B cell (primary cell): Measurements from ENCODE around the gene FMN2. TPM values are rescaled to one million over a fixed set of nuclear protein-coding genes. Genes with fewer than 3 reads are reported as not detected.

Experiments used
- ATAC-seq: fragments of 200-7000 bp; cut with Tn5 transposase; one replicate; pipeline ENCODE4 v1.10.0; 2021; ENCODE audit warnings: low read depth, mild to moderate bottlenecking, moderate number of reproducible peaks, moderate library complexity
- CTCF ChIA-PET: fragments of 350-600 bp; sonication (Branson Sonifier 250); formaldehyde crosslinking; loops from one replicate; lab custom pipeline; 2021; ENCODE audit warnings: antibody characterized with exemption, inconsistent platforms; lab: Charles Lee
- POLR2A ChIA-PET: fragments of 350-600 bp; sonication (Branson Sonifier 250); formaldehyde crosslinking; loops from one replicate; lab custom pipeline; 2021; ENCODE audit warnings: antibody characterized with exemption; lab: Charles Lee
- DNase-seq: peaks from one replicate; pipeline ENCODE4 v3.0.0; 2013
- H2AFZ ChIP-seq: 2 replicates; pipeline ENCODE4 v1.6.1; 2012; ENCODE audit warnings: mild to moderate bottlenecking, low read depth, low read length; ENCODE audit not compliant: insufficient read depth, poor library complexity, severe bottlenecking
- H3K27ac ChIP-seq, 2 donors: 1 replicate in 1 of 2; 2 replicates in 1 of 2; pipeline ENCODE4 v1.5.1; 2012 to 2013; ENCODE audit warnings: low read length in 2 of 2, mild to moderate bottlenecking in 2 of 2, moderate library complexity in 1 of 2
- H3K27me3 ChIP-seq, 4 experiments: fragments of 200-600 bp in 1 of 4; sonication (generic) in 1 of 4; replicated peaks in 1 of 4; 1 replicate in 2 of 4; 2 replicates in 2 of 4; pipeline versions ENCODE4 v1.6.1 to v1.7.0; 2013 to 2016; ENCODE audit warnings: low read length in 3 of 4, mild to moderate bottlenecking in 2 of 4, mixed read lengths in 1 of 4, moderate library complexity in 1 of 4; ENCODE audit not compliant: insufficient read depth in 4 of 4, control insufficient read depth in 3 of 4; ENCODE audit errors: control extremely low read depth in 1 of 4
- H3K36me3 ChIP-seq, 2 experiments: replicated peaks in 1 of 2; 1 replicate in 1 of 2; 2 replicates in 1 of 2; pipeline versions ENCODE4 v1.6.1 to v1.7.1; 2013; ENCODE audit warnings: low read length in 1 of 2; ENCODE audit not compliant: insufficient read depth in 2 of 2, control insufficient read depth in 1 of 2; ENCODE audit errors: control extremely low read depth in 1 of 2, extremely low read depth in 1 of 2
- H3K4me1 ChIP-seq, 2 donors: fragments of 200-600 bp in 1 of 2; sonication (generic) in 1 of 2; 1 replicate in 1 of 2; 2 replicates in 1 of 2; pipeline versions ENCODE4 v1.5.1 to v1.6.1; 2013 to 2017; ENCODE audit warnings: low read length in 2 of 2; ENCODE audit not compliant: control insufficient read depth in 2 of 2, insufficient read depth in 2 of 2
- H3K4me2 ChIP-seq: replicated peaks from 2 replicates; pipeline ENCODE3; 2012; ENCODE audit warnings: mild to moderate bottlenecking, low read depth, low read length; ENCODE audit not compliant: poor library complexity, severe bottlenecking
- H3K4me3 ChIP-seq, 5 experiments: fragments of 200-600 bp in 1 of 5; sonication (generic) in 1 of 5; 1 replicate in 3 of 5; 2 replicates in 2 of 5; pipeline versions ENCODE4 v1.5.1 to v1.7.0; 2011 to 2016; ENCODE audit warnings: low read length in 4 of 5, mild to moderate bottlenecking in 4 of 5, low read depth in 2 of 5, control low read depth in 1 of 5, moderate library complexity in 1 of 5; ENCODE audit not compliant: insufficient read depth in 1 of 5; ENCODE audit errors: control extremely low read depth in 1 of 5, extremely low read depth in 1 of 5
- H3K79me2 ChIP-seq: fragments of 200-600 bp; sonication (generic); one replicate; pipeline ENCODE4 v1.6.0; 2016; ENCODE audit warnings: low read length; ENCODE audit not compliant: control insufficient read depth, insufficient read depth
- H3K9ac ChIP-seq: fragments of 200-600 bp; sonication (generic); 2 replicates; pipeline ENCODE4 v1.6.1; 2017; ENCODE audit warnings: mild to moderate bottlenecking, low read length, moderate library complexity
- H3K9me3 ChIP-seq, 3 donors: one replicate each; pipeline versions ENCODE4 v1.6.1 to v1.7.1; 2013; ENCODE audit warnings: low read length in 2 of 3; ENCODE audit not compliant: control insufficient read depth in 2 of 3, insufficient read depth in 1 of 3; ENCODE audit errors: control extremely low read depth in 1 of 3
- H4K20me1 ChIP-seq: 2 replicates; pipeline ENCODE4 v1.6.0; 2012; ENCODE audit warnings: mild to moderate bottlenecking, low read length; ENCODE audit not compliant: insufficient read depth, control insufficient read depth, poor library complexity, severe bottlenecking
- H3K27ac Mint-ChIP-seq: one replicate; pipeline ENCODE4 v1.8.0; 2021; ENCODE audit warnings: mixed read lengths
- H3K27me3 Mint-ChIP-seq: one replicate; pipeline ENCODE4 v1.8.0; 2021; ENCODE audit warnings: mixed read lengths
- H3K4me1 Mint-ChIP-seq: one replicate; pipeline ENCODE4 v1.8.0; 2021; ENCODE audit warnings: mixed read lengths
- H3K4me3 Mint-ChIP-seq: one replicate; pipeline ENCODE4 v1.8.0; 2021; ENCODE audit warnings: mixed read lengths
- H3K9me3 Mint-ChIP-seq: one replicate; pipeline ENCODE4 v1.8.0; 2022; ENCODE audit warnings: mixed read lengths; ENCODE audit not compliant: insufficient read depth
- EZH2 ChIP-seq: IDR thresholded peaks from 2 replicates; pipeline ENCODE4 v1.6.1; 2012; ENCODE audit warnings: borderline replicate concordance, low read depth, mild to moderate bottlenecking, moderate library complexity, low read length; ENCODE audit not compliant: insufficient read depth, poor library complexity, severe bottlenecking
- WGBS: methylation state at CpG from one replicate; pipeline ENCODE4 v1.1.5; 2013; ENCODE audit warnings: missing lambda C conversion rate; ENCODE audit not compliant: insufficient coverage; 5-methylcytosine and 5-hydroxymethylcytosine counted together
- intact Hi-C: fragments of 100-400 bp; cut with micrococcal nuclease; formaldehyde crosslinking; loops from one replicate; pipeline ENCODE4 v1.10.0; 2022
- polyA plus RNA-seq: library from polyadenylated mRNA; depleted of rRNA; stranded (reverse); fragments of >200 nt; gene quantifications from 2 replicates; pipeline ENCODE4 v1.2.3, GENCODE V29; 2012
- total RNA-seq, 2 donors: library from RNA; stranded (reverse); fragments of 120-200 nt in 1 of 2; gene quantifications; 1 replicate in 1 of 2; 2 replicates in 1 of 2; pipeline versions ENCODE4 v1.2.3 to v1.2.4, GENCODE V29; 2013 to 2022
- TF ChIP-seq, protein P1 (sequence below): fragments of 200-600 bp; IDR thresholded peaks from one replicate; pipeline ENCODE4 v1.8.0; 2022; ENCODE audit warnings: antibody characterized with exemption, mild to moderate bottlenecking

FMN2 gene
- total and polyA plus RNA-seq, 2 donors (not counting 1 experiment from before 2014, with no cell fraction given) = not detected

DNA sequence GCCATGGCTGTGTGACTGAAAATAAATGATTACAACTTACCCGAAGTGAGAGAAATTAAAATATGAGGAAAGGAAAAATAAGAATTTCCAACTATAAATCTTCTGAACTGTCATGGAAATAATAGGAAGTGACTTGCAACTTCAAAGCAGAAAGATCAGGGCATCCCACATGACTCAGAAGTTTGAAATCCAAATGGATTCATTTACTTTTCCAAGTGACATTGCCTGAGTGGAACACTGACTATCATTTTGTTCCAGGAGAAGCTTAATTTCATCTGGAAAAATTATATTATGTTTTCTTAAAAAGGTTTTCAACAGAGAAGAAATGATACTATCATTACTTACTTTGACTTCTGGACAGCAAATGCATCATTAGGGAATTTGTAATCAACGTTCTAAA is 409.4 kb downstream of the FMN2 start:
- H3K27me3 Mint-ChIP-seq = no peaks in the 10 kb centered on the region
- H3K4me1 Mint-ChIP-seq = no peaks in the 10 kb centered on the region
- ATAC-seq (no peak), DNase-seq (no peak)
- H3K36me3 ChIP-seq = no peaks in the 10 kb centered on the region
- POLR2A ChIA-PET = no interaction called here
- TF ChIP-seq, protein P1, sequence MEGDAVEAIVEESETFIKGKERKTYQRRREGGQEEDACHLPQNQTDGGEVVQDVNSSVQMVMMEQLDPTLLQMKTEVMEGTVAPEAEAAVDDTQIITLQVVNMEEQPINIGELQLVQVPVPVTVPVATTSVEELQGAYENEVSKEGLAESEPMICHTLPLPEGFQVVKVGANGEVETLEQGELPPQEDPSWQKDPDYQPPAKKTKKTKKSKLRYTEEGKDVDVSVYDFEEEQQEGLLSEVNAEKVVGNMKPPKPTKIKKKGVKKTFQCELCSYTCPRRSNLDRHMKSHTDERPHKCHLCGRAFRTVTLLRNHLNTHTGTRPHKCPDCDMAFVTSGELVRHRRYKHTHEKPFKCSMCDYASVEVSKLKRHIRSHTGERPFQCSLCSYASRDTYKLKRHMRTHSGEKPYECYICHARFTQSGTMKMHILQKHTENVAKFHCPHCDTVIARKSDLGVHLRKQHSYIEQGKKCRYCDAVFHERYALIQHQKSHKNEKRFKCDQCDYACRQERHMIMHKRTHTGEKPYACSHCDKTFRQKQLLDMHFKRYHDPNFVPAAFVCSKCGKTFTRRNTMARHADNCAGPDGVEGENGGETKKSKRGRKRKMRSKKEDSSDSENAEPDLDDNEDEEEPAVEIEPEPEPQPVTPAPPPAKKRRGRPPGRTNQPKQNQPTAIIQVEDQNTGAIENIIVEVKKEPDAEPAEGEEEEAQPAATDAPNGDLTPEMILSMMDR = no peak
- TF ChIP-seq EZH2 = no peak
- intact Hi-C loops = no loop called here
- H3K4me2 ChIP-seq = no peak overlapping the region
- H3K9me3 ChIP-seq = no peaks in the 10 kb centered on the region
- H4K20me1 ChIP-seq = no peaks in the 10 kb centered on the region
- no peaks in the 10 kb centered on the region for H3K79me2 ChIP-seq
- H3K4me1 ChIP-seq = no peaks in the 10 kb centered on the region
- H3K27me3 ChIP-seq = no peaks in the 10 kb centered on the region
- CTCF ChIA-PET = no interaction called here
- no peak overlapping the region for H3K4me3 ChIP-seq
- H2AFZ ChIP-seq = no peak overlapping the region
- H3K9ac ChIP-seq = no peak overlapping the region
- H3K27ac Mint-ChIP-seq = no peak overlapping the region
- WGBS = 80% methylated on average over 1 of the region's 2 CpGs
- H3K4me3 Mint-ChIP-seq = no peak overlapping the region
- H3K27ac ChIP-seq = no peak overlapping the region
- no peaks in the 10 kb centered on the region for H3K9me3 Mint-ChIP-seq

DNA sequence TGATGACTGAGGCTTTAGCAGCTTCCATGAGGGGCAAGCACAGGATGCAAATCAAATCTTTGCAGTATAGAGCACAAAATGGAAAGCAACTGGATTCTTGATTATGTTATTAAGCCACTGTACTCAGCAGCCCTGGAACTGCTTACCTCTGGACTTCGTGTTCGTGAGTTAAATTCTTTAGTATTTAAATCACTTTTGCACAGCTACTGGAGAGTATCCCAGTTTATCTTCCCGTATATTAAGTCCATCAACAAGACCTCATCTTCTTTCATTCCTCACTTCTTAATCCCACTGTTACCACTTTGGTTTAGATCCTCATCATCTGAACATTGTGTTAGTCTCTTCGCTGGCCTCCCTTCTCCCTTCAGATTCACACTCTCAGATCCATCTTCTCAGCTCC is 411.4 kb downstream of the FMN2 start:
- H3K27me3 ChIP-seq = no peaks in the 10 kb centered on the region
- H3K27ac ChIP-seq = no peak overlapping the region
- CTCF ChIA-PET = no interaction called here
- no peak overlapping the region for H3K9ac ChIP-seq
- ATAC-seq (no peak), DNase-seq (no peak)
- TF ChIP-seq, protein P1 = no peak
- no peak for TF ChIP-seq EZH2
- H3K4me1 ChIP-seq = no peaks in the 10 kb centered on the region
- H3K9me3 Mint-ChIP-seq = no peaks in the 10 kb centered on the region
- no peak overlapping the region for H3K4me3 ChIP-seq
- no peak overlapping the region for H3K4me2 ChIP-seq
- intact Hi-C loops = no loop called here
- H3K9me3 ChIP-seq = no peaks in the 10 kb centered on the region
- H3K27ac Mint-ChIP-seq = no peak overlapping the region
- no peaks in the 10 kb centered on the region for H4K20me1 ChIP-seq
- no peaks in the 10 kb centered on the region for H3K36me3 ChIP-seq
- H2AFZ ChIP-seq = no peak overlapping the region
- H3K4me3 Mint-ChIP-seq = no peak overlapping the region
- WGBS = 84% methylated on average over 4 of the region's 4 CpGs
- no peaks in the 10 kb centered on the region for H3K27me3 Mint-ChIP-seq
- no peaks in the 10 kb centered on the region for H3K79me2 ChIP-seq
- POLR2A ChIA-PET = no interaction called here
- H3K4me1 Mint-ChIP-seq = no peaks in the 10 kb centered on the region
